Stimulated activated CD4-positive, alpha-beta T cell treated with anti-CD3 and anti-CD28 coated beads, Interleukin-2, amount 100 ng/mL, for 4 hours (primary cell): Measurements from ENCODE around the gene VPS33A.
"Not testable (repeated sequence)": the region's sequence is repeated elsewhere in the genome, so short reads cannot be mapped to it uniquely, and the experiment has no call there.

Source experiments
- DNase-seq: peaks from one replicate; pipeline ENCODE4 v3.0.0-alpha.2; 2020; ENCODE audit warnings: low read depth

Gene VPS33A

DNA sequence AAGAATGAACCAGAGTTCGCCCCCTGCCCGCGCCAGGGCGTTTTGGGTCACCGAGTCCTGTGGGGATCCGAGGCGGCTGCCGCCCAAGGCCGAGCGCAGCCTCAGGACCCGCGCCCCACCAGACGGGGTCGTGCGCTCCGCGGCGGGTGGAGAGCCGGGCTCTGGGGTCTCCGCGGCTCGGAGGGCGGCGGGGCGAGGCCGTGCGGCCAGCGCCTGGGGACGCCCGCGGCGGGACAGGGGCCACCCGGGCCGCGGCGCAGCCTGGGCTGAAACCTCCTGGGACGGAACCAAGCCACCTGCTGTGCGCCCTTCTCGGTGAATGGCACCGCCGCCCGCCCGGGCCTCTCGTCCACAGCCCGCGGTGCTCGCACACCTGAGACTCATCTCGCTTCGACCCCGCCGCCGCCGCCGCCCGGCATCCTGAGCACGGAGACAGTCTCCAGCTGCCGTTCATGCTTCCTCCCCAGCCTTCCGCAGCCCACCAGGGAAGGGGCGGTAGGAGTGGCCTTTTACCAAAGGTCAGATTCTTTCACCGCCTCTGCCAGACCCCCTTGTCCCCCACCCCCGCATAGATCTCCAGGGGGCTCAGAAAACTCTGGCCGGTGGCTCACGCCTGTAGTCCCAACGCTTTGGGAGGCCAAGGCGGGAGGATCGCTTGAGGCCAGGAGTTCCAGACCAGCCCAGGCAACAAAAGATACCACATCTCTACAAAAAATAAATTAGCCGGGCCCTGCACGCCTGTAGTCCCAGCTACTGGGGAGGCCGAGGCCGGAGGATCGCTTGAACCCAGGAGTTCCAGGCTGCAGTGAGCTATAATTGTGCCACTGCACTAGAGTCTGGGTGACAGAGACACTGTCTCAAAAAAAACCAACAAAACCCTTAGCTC, 61.9 kb downstream of the VPS33A start:
- DNase-seq = no peak

DNA sequence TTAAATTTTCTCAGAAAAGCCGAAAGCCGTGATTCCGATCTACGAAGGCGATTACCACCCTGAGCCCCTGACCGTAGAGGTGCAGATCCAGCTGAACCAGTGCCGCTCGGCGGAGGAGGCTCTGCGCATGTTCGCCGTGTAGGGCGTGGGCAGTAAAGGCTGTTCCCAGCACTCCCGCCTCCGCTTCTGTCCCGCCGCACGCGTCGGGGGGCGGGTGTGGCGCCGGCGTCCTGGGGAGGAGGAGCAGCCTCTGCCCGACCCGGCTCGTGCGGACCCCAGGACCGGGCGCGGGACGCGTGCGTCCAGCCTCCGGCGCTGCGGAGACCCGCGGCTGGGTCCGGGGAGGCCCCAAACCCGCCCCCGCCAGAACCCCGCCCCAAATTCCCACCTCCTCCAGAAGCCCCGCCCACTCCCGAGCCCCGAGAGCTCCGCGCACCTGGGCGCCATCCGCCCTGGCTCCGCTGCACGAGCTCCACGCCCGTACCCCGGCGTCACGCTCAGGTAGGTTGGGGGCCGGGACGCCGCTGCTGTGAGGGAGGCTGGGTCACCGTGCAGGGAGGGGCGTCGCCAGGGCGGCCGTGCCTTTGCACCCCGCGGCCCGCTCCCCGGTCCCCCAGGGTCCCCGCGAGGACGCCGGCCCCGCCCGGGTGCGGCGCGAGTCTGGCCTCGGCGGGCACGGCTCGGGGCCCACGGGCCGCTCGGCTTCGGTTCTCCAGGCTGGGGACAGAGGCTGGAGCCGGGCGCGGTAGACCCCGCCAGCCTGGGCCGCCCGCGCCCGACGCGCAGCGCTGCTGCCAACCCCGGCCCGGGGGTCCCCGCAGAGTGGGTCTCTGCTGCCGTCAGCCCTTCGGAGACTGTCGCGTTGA, 62.8 kb downstream of the VPS33A start, which contains the start of gene B3GNT4:
Gene B3GNT4 (plus strand): TSS at position 409 of the 866 bp plus-strand sequence. CDS start 910 bp downstream, outside the sequence.
- peak; percentile 81 for DNase-seq

DNA sequence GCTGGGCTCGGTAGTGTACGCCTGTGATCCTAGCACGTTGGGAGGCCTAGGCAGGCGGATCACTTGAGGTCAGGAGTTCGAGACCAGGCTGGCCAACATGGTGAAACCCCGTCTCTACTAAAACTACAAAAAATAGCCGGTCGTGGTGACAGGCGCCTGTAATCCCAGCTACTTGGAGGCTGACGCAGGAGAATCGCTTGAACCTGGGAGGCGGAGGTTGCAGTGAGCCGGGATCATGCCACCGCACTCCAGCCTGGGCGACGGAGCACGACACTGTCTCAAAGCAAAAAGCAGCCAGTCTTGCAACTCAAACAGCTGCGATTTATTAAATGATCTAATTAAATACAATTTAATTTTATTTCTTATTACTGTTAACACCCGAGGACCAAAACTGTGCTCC, 63.5 kb downstream of the VPS33A start:
- DNase-seq = not testable (repeated sequence)

DNA sequence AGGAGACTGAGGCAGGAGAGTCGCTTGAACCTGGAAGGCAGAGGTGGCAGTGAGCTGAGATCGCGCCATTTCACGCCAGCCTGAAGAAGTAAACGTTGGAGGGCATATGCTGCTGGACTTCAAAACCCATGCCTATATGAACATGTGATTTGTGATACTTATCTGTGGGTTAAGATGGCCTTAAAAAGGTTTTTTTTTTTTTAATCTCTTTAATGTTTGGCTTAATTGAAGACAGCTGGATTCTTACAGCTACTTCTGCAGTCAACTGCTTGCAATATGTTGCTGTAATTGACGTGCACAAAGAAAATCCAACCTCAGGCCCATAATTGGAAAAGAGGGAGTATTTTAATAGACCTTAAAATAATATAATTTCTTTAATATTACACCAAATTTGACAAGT, 64.3 kb downstream of the VPS33A start:
- no peak for DNase-seq

DNA sequence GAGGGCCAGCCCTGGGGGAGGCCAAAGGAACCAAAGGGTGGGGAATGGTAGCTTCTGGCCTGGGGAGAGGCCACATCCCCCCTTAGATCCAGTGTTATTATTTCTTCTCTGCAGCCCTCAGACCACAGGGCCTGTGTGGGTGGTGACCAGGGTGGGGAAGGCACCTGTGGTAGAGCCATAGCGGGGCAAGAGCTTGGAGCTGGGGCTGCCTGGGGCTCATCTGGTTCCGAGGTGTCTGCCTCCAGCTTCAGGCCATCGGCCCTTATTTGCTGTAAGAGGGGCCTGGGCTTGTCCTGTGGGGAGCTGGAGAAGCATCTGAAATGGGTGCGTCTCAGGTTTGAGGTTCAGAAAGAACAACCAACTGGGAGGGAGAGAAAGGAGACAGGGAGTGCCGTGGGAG, 64.9 kb downstream of the VPS33A start:
- no peak for DNase-seq

DNA sequence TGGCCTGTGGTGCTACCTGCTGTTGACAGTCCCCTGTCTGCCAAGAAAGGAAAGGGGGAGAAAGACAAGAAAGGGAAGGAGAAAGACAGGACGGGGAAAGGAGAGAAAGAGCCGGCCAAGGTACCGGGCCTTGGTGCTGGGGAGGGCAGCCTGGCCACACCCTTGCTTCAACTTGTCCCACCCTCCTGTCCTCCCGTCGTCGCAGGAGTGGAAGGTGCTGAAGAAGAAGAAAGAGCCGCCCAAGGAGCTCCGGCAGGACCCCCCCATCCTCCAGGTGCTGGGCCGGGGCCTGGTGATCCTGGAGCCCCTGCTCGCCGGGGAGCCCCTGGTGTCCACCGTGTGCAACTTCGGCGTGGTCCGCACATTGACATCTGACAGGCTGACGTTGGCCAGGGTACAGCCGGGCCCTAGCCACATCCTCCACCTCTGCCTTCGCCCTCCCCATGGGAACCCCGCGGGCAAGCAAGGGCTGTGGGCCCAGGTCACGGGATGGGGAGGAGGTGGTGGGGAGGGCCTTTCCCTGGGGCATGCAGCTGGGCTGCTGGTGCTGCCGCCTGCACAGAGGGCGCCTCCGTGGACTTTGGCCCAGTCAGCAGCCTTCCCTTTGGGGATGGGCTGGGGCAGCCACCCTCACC, 65.6 kb downstream of the VPS33A start:
- no peak for DNase-seq

DNA sequence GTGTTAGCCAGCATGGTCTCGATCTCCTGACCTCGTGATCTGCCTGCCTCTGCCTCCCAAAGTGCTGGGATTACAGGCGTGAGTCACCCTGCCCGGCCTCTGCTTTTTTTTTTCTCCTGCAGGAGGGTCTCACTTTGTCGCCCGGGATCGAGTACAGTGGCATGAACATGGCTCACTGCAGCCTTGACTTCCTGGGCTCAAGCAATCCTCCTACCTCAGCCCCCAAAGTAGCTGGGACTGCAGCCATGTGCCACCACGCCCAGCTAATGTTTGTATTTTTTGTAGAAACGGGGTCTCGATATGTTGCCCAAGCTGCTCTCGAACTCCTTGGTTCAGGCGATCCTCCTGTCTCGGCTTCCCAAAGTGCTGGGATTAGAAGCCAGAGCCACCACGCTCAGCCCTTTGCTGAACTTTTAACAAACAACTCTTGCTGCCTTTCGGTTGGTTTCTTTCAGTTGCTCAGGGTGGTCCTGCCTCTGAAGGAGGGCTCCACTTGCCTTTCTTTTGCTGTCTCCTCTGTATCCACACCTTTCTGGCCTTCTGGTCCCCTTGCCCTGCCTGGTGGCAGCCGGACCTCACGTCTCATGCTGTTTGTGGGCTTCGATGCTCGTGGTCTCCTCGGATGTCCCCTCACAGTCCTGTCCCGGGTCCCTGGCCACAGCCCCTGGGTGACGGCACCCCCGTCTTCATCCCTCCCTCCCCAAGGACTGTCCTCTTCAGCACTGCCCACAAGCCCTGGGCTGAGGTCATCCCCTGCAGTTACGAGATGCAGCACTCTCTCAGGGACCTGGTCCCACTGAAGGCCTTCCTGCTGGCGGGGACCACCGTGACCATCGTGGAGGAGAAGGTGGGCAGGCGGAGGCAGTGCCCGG, 66.6 kb downstream of the VPS33A start:
- no peak for DNase-seq

DNA sequence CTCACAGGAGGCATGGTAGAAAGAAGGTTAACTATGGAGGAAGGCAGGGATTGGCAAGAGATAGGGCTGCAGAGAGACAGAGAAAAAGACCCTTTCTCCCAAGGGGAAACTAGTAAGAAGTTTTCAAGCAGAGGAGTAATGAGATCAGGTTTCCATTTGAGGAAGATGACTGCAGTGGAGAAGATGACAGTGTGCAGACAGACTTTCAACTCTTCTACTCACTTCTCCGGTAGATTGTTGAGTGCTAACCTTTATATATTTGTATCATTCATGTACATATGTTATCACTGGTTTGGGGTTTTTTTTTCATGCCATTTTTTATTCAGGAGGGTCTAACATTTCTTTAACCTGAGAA, 68.7 kb downstream of the VPS33A start:
- no peak for DNase-seq

DNA sequence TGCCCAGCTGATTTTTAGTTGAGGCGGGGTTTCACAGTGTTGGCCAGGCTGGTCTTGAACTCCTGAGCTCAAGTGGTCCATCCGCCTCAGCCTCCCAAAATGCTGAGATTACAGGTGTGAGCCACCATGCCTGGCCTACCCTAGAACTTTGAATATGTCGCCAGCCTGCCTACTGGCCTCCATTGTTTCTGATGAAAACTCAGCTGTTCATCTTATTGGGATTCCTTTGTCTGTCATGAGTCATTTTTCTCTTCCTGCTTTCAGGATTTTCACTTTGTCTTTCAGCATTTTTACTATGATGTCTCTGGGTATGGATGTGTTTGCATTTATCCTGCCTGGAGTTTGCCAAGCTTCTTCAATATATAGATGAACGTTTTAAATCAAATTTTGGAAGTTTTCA, 70.9 kb downstream of the VPS33A start:
- DNase-seq = no peak

DNA sequence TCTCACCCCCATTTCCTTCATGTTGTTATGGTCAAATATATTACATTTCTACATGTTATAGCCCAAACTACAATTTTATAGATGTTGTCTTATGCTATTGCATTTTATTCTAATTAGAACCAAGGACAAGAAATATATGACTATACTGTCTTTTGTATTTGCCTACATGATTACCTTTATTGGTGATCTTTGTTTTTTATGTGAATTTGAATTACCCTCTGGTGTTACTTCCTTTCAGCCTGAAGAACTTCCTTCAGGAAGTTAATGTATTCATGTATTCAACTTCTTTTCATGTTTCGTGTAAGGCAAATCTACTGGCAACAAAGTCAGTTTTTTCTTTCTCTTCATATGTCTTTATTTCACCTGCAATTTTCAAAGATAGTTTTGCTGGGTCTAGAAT, 71.5 kb downstream of the VPS33A start:
- DNase-seq = no peak

DNA sequence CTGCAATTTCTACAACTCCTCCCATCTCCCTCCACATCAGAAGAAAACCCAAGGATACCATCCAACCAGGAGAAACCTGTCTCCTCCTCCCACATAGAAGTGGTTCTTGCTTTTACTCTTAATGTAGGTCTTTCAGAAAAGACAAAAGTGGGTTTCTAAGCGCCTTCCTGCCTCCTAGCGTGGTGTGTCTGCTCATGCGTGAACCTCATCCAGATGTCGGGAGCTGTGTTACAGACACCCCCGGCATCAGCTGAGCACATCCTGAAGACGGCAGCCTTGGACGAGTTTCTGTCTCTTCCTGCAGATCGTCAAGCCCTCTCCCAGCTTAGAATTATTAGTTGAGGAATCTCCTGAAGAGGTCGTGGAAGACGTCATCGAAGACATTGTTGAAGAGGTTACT, 73.9 kb downstream of the VPS33A start:
- no peak for DNase-seq

DNA sequence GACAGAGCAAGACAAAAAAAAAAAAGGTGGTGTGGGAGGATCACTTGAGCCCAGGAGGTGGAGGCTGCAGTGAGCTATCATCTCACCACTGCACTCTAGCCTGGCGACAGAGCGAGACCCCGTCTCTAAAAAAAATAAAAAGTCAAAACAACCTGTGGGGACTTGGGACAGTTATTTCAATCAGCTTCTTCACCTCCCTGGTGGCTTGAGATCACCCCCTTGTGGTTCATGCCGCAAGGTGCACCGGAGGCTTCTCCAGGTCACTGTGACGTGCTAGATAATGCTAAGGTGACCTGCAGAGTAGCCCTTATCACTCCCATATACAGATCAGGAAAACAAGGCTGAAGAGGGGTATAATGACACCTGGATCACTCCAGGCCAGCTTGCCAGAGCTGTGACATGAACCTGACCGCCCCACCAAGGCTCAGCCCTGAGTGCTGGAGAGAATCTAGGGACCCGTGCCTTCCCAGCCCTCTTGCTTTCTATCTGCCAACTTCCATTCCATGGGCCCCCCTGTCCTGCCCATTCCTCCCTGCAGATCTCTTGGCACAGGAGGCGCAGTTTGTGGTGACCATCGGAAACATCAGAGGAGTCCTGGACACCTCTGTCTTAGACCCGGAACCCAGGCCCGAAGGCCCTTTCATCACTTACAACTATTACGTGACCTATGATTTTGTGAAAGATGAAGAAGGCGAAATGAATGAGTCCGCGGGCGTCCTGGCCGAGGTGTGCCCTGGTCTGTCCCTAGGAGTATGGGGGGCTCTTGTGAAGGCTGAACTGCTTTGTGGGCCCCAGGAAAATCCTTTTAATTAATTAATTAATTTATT, 75.2 kb downstream of the VPS33A start:
- DNase-seq = peak; percentile 38

DNA sequence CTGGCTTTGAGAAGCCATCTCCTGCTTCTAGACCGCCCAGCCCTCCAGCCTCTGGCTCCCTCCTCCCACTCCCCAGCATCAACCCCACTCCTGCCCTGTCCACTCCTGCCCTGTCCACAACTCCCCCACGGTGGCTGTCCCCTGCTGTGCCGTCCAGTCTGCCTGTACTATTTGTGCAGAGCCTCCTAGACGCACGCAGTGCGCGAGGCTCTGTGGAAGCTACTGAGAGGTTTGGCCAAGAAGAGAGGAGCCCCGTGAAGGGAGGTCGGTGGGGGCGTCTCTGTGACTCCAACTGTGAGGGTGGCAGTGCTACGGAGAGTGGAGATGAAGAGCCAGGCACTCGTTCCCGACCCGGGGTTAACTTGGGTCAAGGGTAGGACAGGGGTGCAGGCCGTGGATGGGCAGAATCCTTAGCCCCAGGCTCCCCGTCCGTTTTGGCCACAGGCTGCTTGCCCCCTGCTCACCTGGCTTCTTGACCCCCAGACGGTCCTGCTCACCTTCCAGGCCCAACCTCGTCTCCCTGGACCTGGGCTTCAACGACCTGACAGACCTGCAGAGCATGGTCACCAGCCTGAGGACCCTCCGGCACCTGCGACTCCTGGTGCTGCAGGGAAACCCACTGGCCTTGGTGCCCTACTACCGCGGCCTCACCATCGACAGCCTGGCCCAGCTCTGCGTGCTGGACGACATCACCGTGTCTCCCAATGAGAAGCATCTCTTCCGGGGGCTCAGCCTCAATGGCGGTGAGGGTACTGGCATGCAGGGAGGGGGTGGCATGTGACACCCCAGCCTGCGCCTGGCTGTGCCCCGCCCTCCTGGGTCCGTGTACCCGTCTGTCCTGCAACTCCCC, 76.4 kb downstream of the VPS33A start:
- no peak for DNase-seq

DNA sequence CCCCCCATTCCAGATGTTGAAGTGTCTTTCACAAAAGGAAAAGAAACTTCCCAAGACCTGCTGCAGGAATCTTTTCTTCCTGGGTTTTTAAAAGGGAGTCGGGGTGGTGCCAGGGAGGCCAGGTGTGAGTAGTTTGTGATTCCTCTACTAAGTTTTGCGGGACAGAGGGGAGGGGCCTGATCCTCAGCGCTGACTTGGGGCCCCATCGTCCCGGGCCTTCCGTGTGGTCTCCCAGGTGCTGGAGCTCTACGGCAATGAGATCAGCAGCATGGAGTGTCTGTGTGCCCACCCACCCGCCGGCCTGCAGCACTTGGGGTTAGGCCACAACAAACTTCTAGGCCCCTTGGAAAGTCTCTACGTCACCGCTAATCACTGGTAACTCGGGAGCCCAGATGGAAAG, 78.8 kb downstream of the VPS33A start:
- DNase-seq = no peak

DNA sequence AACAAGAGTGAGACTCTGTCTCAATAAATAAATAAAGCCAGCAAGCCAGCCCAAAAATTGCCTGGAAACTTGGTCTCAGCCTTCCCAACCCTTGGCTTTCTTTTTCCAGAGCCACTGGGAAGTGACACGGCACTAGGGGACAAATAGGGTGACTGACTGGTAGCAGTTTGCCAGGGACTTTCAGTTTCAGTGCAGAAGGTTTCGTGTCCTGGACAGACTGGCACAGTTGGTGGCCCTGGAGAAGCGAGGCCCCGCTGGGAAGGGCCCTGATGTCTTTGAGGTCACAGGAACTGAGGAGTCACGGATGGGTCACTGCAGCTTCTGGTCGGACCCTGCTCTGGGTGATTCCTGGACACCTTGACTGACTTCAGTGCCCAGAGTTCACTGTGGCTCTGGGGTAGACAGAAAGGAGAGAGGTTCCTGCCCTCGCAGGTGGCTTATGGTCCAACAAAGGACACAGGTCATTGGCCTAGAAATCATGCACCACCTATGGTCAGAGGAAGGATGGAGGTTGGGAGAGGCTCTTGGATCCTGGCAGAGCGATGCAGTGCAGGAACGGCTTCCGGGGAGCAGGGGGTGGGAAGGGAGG, 80.7 kb downstream of the VPS33A start:
- DNase-seq = no peak

DNA sequence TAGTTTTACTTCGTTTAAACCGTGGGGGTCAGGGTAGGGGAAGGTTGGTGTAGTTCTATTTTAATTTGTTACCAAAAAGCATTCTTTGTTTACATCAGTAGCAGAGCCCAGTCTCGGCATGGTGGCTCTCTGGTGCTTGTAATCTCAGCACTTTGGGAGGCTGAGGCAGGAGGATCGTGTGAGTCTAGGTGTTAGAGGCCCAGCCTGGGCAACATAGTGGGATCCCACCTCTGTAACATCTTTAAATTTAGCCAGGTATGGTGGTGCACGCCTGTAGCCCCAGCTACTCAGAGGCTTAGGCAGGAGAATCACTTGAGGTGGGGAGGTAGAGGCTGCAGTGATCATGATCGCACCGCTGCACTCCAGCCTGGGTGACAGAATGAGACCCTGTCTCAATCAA, 81.2 kb downstream of the VPS33A start:
- no peak for DNase-seq

DNA sequence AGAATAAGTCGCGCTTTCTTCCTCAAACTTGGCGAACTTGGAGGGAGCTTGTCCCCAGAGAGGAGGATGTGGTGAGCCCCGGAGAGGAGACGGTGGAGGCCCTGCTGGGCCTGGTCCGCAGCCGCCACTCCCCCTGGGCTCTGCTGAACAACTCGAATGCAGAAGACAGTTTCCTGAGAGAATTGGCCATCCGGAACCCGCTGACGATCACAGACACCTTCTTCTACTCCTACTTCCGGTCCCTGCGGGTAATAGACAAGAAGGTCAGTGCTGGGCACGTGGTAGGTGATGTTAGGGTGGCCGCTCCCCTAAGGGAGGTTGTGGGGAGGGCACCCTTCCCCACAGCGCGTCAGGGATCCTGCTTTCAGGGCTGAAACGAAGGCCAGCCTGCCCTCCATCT, 81.8 kb downstream of the VPS33A start:
- DNase-seq = no peak

DNA sequence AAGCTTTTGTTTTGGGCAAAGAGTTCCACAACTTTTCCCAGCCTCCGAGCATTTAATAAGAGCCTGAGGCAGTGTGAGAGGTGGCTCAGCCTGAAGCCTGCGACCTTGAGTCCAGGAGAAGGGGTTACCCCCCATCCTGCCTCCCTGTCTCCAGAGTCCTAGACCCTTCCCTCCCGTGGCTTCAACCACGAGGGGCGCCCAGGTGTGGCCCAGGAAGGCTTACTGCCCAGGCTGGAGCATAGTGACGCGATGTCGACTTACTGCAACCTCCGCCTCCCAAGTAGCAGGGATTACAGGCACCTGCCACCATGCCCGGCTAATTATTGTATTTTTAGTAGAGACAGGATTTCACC, 82.7 kb downstream of the VPS33A start:
- DNase-seq = no peak

DNA sequence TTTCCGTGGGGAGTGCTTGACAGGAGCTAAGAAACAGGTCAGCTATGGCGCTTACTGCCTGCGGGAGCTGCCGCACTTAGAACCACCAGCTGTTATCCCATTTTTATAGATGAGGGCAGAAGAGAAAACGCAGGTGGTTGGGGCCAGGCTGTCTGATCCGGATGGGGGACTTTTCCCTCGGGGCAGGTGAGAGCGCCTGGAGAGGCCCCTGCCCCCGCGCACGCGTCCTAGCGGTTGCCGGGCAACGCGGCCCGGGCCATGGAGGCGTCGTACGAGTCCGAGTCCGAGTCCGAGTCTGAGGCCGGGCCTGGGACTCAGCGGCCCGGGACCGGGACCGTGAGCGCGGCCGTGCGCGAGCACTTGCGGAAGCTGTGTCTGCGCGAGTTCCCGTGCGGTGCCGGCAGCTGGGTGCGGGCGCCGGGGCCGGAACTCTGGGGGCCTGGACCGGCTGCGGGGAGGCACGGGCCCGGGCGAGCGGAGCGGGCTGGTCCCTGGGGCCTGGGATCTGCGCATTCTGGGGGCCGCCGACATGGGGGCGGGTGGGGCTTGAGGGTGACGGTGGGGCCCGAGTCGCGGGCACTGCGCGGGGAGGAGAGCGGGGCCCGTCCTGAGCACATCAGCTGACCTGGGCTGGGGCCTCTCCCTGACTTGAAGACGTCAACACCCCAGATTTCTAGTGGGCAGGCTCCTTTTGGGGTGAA, 83.3 kb downstream of the VPS33A start, which contains the start of gene LRRC43:
Gene LRRC43 (plus strand): TSS at position 237 of the 701 bp plus-strand sequence. CDS start 22 bp downstream, at position 259.
- no peak for DNase-seq
